Measurements from ENCODE around the gene FLT3LG.
A peak's percentile ranks its signal among the peaks of the same experiment; 100 is the strongest.
"Not testable (repeated sequence)": the region's sequence is repeated elsewhere in the genome, so short reads cannot be mapped to it uniquely, and the experiment has no call there.

Gene FLT3LG

GRCh38 chr19:49455773-49456172, 18.2 kb upstream of the FLT3LG start:
- TF ChIP-seq CTCF (IDR thresholded peaks at IDR 0.05; ENCODE audit: low read depth, low read length): no peak
- DNase-seq (ENCODE audit: extremely low read depth, low read depth): peak; percentile 56

- peak; percentile 43 for DNase-seq (ENCODE audit: extremely low read depth, low read depth)
- TF ChIP-seq CTCF (IDR thresholded peaks at IDR 0.05; ENCODE audit: low read depth, low read length): no peak
Observed at GRCh38 chr19:49456326-49456725, 17.7 kb upstream of the FLT3LG start.

- DNase-seq (ENCODE audit: extremely low read depth, low read depth): no peak
- TF ChIP-seq CTCF (IDR thresholded peaks at IDR 0.05; ENCODE audit: low read depth, low read length): no peak
Observed at GRCh38 chr19:49458567-49458903, 15.5 kb upstream of the FLT3LG start.

GRCh38 chr19:49459388-49459787, 14.6 kb upstream of the FLT3LG start:
- no peak for DNase-seq (ENCODE audit: extremely low read depth, low read depth)
- no peak for TF ChIP-seq CTCF (IDR thresholded peaks at IDR 0.05; ENCODE audit: low read depth, low read length)

GRCh38 chr19:49461130-49461529, 12.9 kb upstream of the FLT3LG start:
- DNase-seq (ENCODE audit: extremely low read depth, low read depth): not testable (repeated sequence)

- no peak for TF ChIP-seq CTCF (IDR thresholded peaks at IDR 0.05; ENCODE audit: low read depth, low read length)
- DNase-seq (ENCODE audit: extremely low read depth, low read depth): no peak
Observed at GRCh38 chr19:49461656-49462055, 12.4 kb upstream of the FLT3LG start.

GRCh38 chr19:49462492-49462891, 11.5 kb upstream of the FLT3LG start:
- no peak for DNase-seq (ENCODE audit: extremely low read depth, low read depth)
- TF ChIP-seq CTCF (IDR thresholded peaks at IDR 0.05; ENCODE audit: low read depth, low read length): no peak

- TF ChIP-seq CTCF (IDR thresholded peaks at IDR 0.05; ENCODE audit: low read depth, low read length): no peak
- DNase-seq (ENCODE audit: extremely low read depth, low read depth): no peak
Observed at GRCh38 chr19:49463960-49464740, 9.9 kb upstream of the FLT3LG start.

Data from AG09319 (cell line).